ENCODE measurements around the gene HMGN4. TPM values are rescaled to one million over a fixed set of nuclear protein-coding genes. Genes with fewer than 3 reads are reported as not detected.
"Not testable (repeated sequence)": the region's sequence is repeated elsewhere in the genome, so short reads cannot be mapped to it uniquely, and the experiment has no call there.

HMGN4 gene
- total and polyA plus RNA-seq, 8 donors: 8.8 to 24.2 (median 13.2) TPM

- no peak for DNase-seq
- peaks cover 3 to 11% (median 8%) of the 10 kb centered on the region in 3 donors for H3K4me1 ChIP-seq
Measured at GRCh38 chr6:26539071-26539615, 977 bp downstream of the HMGN4 start.

GRCh38 chr6:26541579-26541978, 3.4 kb downstream of the HMGN4 start:
- Histone ChIP-seq H3K9me3 (no peaks in the 10 kb centered on the region), H3K27me3 (no peaks in the 10 kb centered on the region), H3K4me3 (no peak overlapping the region), H3K4me1 (peaks cover 0 to 5% (median 3%) of the 10 kb centered on the region in 3 donors), H3K36me3 (peaks cover 0 to 8% (median 0%) of the 10 kb centered on the region in 3 donors), H3K27ac (no peak overlapping the region)
- 74 to 82% methylated on average over 1 of the region's 1 CpG for WGBS, 2 donors
- no peak for ATAC-seq
- no peak for TF ChIP-seq CTCF (IDR thresholded peaks at IDR 0.05)
- intact Hi-C loops (cut with DNase I): no loop called here
- FAIRE-seq: no peak
- DNase-seq: no peak

More at GRCh38 chr6:26539071-26539615, 977 bp downstream of the HMGN4 start:
- H3K27ac ChIP-seq: no peak overlapping the region
- ATAC-seq (no peak), FAIRE-seq (no peak)
- peak overlapping the region; percentile 54 to 84 (median 73) for H3K4me3 ChIP-seq
- intact Hi-C loops (cut with DNase I): no loop called here
- TF ChIP-seq CTCF (IDR thresholded peaks at IDR 0.05): no peak
- 70 to 73% methylated on average over 16 of the region's 16 CpGs for WGBS, 2 donors
- no peaks in the 10 kb centered on the region for H3K9me3 ChIP-seq
- H3K27me3 ChIP-seq: no peaks in the 10 kb centered on the region
- H3K36me3 ChIP-seq: no peaks in the 10 kb centered on the region

- H3K36me3 ChIP-seq: peaks cover 0 to 8% (median 0%) of the 10 kb centered on the region in 3 donors
- no peaks in the 10 kb centered on the region for H3K27me3 ChIP-seq
- H3K4me1 ChIP-seq: peaks cover 0 to 4% (median 0%) of the 10 kb centered on the region in 3 donors
- no peaks in the 10 kb centered on the region for H3K9me3 ChIP-seq
- H3K4me3 ChIP-seq: no peak overlapping the region
- intact Hi-C loops (cut with DNase I): no loop called here
- DNase-seq (no peak), FAIRE-seq (no peak), ATAC-seq (peak in 1 of 4 donors; percentile 38)
- no peak for TF ChIP-seq CTCF (IDR thresholded peaks at IDR 0.05)
- no peak overlapping the region for H3K27ac ChIP-seq
Measured at GRCh38 chr6:26543953-26544352, 5.8 kb downstream of the HMGN4 start.

GRCh38 chr6:26544473-26544872, 6.3 kb downstream of the HMGN4 start:
- TF ChIP-seq CTCF (IDR thresholded peaks at IDR 0.05): no peak
- Histone ChIP-seq H3K4me3 (no peak overlapping the region), H3K27me3 (no peaks in the 10 kb centered on the region), H3K36me3 (peaks cover 0 to 8% (median 0%) of the 10 kb centered on the region in 3 donors), H3K4me1 (no peaks in the 10 kb centered on the region), H3K9me3 (no peaks in the 10 kb centered on the region), H3K27ac (no peak overlapping the region)
- intact Hi-C loops (cut with DNase I): no loop called here
- ATAC-seq (no peak), DNase-seq (no peak), FAIRE-seq (no peak)

GRCh38 chr6:26545627-26546026, 7.5 kb downstream of the HMGN4 start:
- ATAC-seq (no peak), DNase-seq (no peak), FAIRE-seq (no peak)
- no peaks in the 10 kb centered on the region for H3K9me3 ChIP-seq
- no peak overlapping the region for H3K4me3 ChIP-seq
- TF ChIP-seq CTCF (IDR thresholded peaks at IDR 0.05): no peak
- no peaks in the 10 kb centered on the region for H3K4me1 ChIP-seq
- 91 to 92% methylated on average over 6 of the region's 6 CpGs for WGBS, 2 donors
- H3K36me3 ChIP-seq: peaks cover 0 to 8% (median 0%) of the 10 kb centered on the region in 3 donors
- H3K27ac ChIP-seq: no peak overlapping the region
- no peaks in the 10 kb centered on the region for H3K27me3 ChIP-seq
- intact Hi-C loops (cut with DNase I): no loop called here

GRCh38 chr6:26547363-26547762, 9.2 kb downstream of the HMGN4 start:
- WGBS, 2 donors: 93 to 96% methylated on average over 18 of the region's 18 CpGs
- H3K27me3 ChIP-seq; H3K36me3 ChIP-seq; ATAC-seq; intact Hi-C loops (cut with DNase I); H3K9me3 ChIP-seq; H3K4me1 ChIP-seq; DNase-seq; H3K4me3 ChIP-seq; FAIRE-seq; H3K27ac ChIP-seq: not testable (repeated sequence)

Measured in pancreas (tissue), 10 donors.